SH-SY5Y (cell line): ENCODE data around the gene CCDC6.

Source experiments
- GATA2 ChIP-seq: IDR thresholded peaks from 2 replicates; pipeline ENCODE4 v1.6.1; 2011; ENCODE audit warnings: mild to moderate bottlenecking, low read depth, low read length
- GATA3 ChIP-seq: IDR thresholded peaks from 2 replicates; pipeline ENCODE4 v1.6.1; 2011; ENCODE audit warnings: low read depth, mild to moderate bottlenecking, low read length, moderate library complexity

Gene CCDC6

GRCh38 chr10:59909815-59910214, 3.5 kb upstream of the CCDC6 start:
- no peak for TF ChIP-seq GATA2
- TF ChIP-seq GATA3, result no peak

GRCh38 chr10:59908808-59909143, 2.4 kb upstream of the CCDC6 start:
- TF ChIP-seq GATA2 (no peak), GATA3 (no peak)

- TF ChIP-seq GATA3 (no peak), GATA2 (no peak)
These were observed 1.8 kb upstream of the CCDC6 start for GRCh38 chr10:59907918-59908807.

- no peak for TF ChIP-seq GATA3
- TF ChIP-seq GATA2, result no peak
These were observed 1.2 kb upstream of the CCDC6 start for GRCh38 chr10:59907537-59907917.

- no peak for TF ChIP-seq GATA2
- no peak for TF ChIP-seq GATA3
These were observed 482 bp downstream of the CCDC6 start for GRCh38 chr10:59905731-59906416.

- TF ChIP-seq GATA2 (no peak), GATA3 (no peak)
These were observed 1.2 kb downstream of the CCDC6 start for GRCh38 chr10:59905066-59905730.

- TF ChIP-seq GATA2, result no peak
- TF ChIP-seq GATA3, result no peak
These were observed 1.8 kb downstream of the CCDC6 start for GRCh38 chr10:59904426-59905065.

GRCh38 chr10:59903871-59904270, 2.5 kb downstream of the CCDC6 start:
- TF ChIP-seq GATA3 (no peak), GATA2 (no peak)

GRCh38 chr10:59902016-59902415, 4.3 kb downstream of the CCDC6 start:
- TF ChIP-seq GATA3, result no peak
- no peak for TF ChIP-seq GATA2

GRCh38 chr10:59901470-59901869, 4.9 kb downstream of the CCDC6 start:
- TF ChIP-seq GATA2 (no peak), GATA3 (no peak)

- no peak for TF ChIP-seq GATA2
- TF ChIP-seq GATA3, result no peak
These were observed 6.2 kb downstream of the CCDC6 start for GRCh38 chr10:59900048-59900727.

- TF ChIP-seq GATA3 (no peak), GATA2 (no peak)
These were observed 8.1 kb downstream of the CCDC6 start for GRCh38 chr10:59898125-59898835.

- no peak for TF ChIP-seq GATA2
- TF ChIP-seq GATA3, result no peak
These were observed 10.2 kb downstream of the CCDC6 start for GRCh38 chr10:59896191-59896590.

GRCh38 chr10:59895629-59896116, 10.7 kb downstream of the CCDC6 start:
- TF ChIP-seq GATA2 (no peak), GATA3 (no peak)

- TF ChIP-seq GATA2, result no peak
- no peak for TF ChIP-seq GATA3
These were observed 12.2 kb downstream of the CCDC6 start for GRCh38 chr10:59894114-59894513.
